ENCODE results near the gene PTGR3.

Gene PTGR3

DNA sequence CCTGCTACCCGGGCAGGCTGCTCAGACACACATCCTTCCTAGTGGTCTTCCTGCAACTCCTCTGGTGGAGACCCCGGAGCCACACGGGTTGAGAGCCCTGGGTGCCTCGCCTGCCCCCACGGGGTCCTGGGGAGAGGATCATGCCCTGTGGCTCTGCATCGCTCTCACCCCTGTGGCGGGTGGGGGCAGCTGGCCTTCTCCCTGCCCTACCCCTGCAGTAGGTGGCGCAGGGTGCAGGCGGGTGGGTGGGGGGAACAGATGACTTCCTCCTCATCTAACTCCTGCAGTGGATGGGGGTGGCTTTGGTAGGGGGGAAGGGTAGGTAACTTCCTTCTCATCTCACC is 40.2 kb upstream of the PTGR3 start:
- Histone ChIP-seq H3K27me3 (ENCODE audit: insufficient read depth, low read length) (0 out of 2 replicates have a peak, but pooled peaks cover 4% of the 10 kb centered on the region), H3K9me3 (ENCODE audit: low read length) (no peaks in the 10 kb centered on the region), H3K4me1 (ENCODE audit: insufficient read depth, low read length, severe bottlenecking) (no peaks in the 10 kb centered on the region), H3K9me2 (ENCODE audit: low read depth, low read length) (no peaks in the 10 kb centered on the region), H3K79me2 (ENCODE audit: insufficient read depth, low read length) (no peaks in the 10 kb centered on the region), H4K20me1 (ENCODE audit: insufficient read depth, low read length) (no peaks in the 10 kb centered on the region), H3K9ac (ENCODE audit: low read length) (no peak overlapping the region), H3K36me3 (ENCODE audit: insufficient read depth, low read length) (no peaks in the 10 kb centered on the region), H3K4me2 (ENCODE audit: low read length) (no peak overlapping the region), H3F3A (ENCODE audit: insufficient read depth, low read length) (no peaks in the 10 kb centered on the region), H2AFZ (ENCODE audit: low read length) (no peak overlapping the region), H3K4me3 (ENCODE audit: low read depth, low read length, poor library complexity, severe bottlenecking) (no peak overlapping the region), H3K27ac (ENCODE audit: low read depth, low read length, poor library complexity, severe bottlenecking) (no peak overlapping the region)
- TF ChIP-seq CTCF (IDR thresholded peaks at IDR 0.05; ENCODE audit: low read length) (no peak), EZH2 (IDR thresholded peaks at IDR 0.05; ENCODE audit: borderline replicate concordance, low read length) (no peak)

DNA sequence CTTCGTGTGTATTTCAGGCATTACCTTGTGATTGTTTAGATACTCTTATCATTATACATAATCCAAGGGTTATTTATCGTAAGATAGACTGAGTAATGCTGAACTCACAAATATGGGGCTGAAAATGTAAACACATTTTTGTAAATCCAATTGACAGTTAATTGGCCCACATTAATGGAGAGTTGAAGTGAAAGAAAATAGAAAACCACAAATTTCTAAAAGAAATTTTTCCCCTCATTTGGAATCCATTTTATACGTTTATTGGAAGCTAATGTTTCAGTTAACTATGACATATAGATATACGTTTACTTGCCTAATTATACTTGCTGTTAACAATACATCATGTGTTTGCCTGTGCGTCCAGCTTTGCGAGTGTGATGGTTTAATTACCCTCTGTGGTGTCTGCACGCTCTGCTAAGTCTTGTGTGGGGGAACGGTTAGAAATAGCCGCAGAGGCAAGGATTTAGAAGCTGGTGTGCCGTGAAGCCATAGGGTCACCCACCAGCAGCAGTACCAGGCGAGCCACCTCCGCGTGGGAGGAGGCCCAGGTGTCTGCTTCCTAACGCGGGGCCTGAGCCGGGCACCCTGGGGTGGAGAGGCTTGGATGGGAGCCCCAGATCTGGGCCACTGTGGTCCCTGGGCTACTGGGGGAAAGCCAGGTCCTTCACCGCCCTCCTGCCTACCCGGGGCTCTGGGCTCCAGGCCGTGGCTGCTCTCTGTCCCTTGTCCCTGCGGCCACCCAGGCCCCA is 39.7 kb upstream of the PTGR3 start:
- H4K20me1 ChIP-seq (ENCODE audit: insufficient read depth, low read length) = no peaks in the 10 kb centered on the region
- H3K27ac ChIP-seq (ENCODE audit: low read depth, low read length, poor library complexity, severe bottlenecking) = no peak overlapping the region
- no peaks in the 10 kb centered on the region for H3K9me2 ChIP-seq (ENCODE audit: low read depth, low read length)
- no peak overlapping the region for H2AFZ ChIP-seq (ENCODE audit: low read length)
- no peaks in the 10 kb centered on the region for H3K9me3 ChIP-seq (ENCODE audit: low read length)
- no peaks in the 10 kb centered on the region for H3K36me3 ChIP-seq (ENCODE audit: insufficient read depth, low read length)
- no peaks in the 10 kb centered on the region for H3K4me1 ChIP-seq (ENCODE audit: insufficient read depth, low read length, severe bottlenecking)
- no peak overlapping the region for H3K9ac ChIP-seq (ENCODE audit: low read length)
- no peaks in the 10 kb centered on the region for H3F3A ChIP-seq (ENCODE audit: insufficient read depth, low read length)
- 0 out of 2 replicates have a peak, but pooled peaks cover 4% of the 10 kb centered on the region for H3K27me3 ChIP-seq (ENCODE audit: insufficient read depth, low read length)
- TF ChIP-seq CTCF (IDR thresholded peaks at IDR 0.05; ENCODE audit: low read length) (no peak), EZH2 (IDR thresholded peaks at IDR 0.05; ENCODE audit: borderline replicate concordance, low read length) (no peak)
- no peak overlapping the region for H3K4me2 ChIP-seq (ENCODE audit: low read length)
- no peaks in the 10 kb centered on the region for H3K79me2 ChIP-seq (ENCODE audit: insufficient read depth, low read length)
- H3K4me3 ChIP-seq (ENCODE audit: low read depth, low read length, poor library complexity, severe bottlenecking) = no peak overlapping the region

GRCh38 chr18:75247611-75248421 is 38.9 kb upstream of the PTGR3 start:
- no peak overlapping the region for H3K9ac ChIP-seq (ENCODE audit: low read length)
- no peaks in the 10 kb centered on the region for H3F3A ChIP-seq (ENCODE audit: insufficient read depth, low read length)
- no peaks in the 10 kb centered on the region for H3K9me2 ChIP-seq (ENCODE audit: low read depth, low read length)
- H2AFZ ChIP-seq (ENCODE audit: low read length) = no peak overlapping the region
- no peak overlapping the region for H3K27ac ChIP-seq (ENCODE audit: low read depth, low read length, poor library complexity, severe bottlenecking)
- H3K4me2 ChIP-seq (ENCODE audit: low read length) = no peak overlapping the region
- H4K20me1 ChIP-seq (ENCODE audit: insufficient read depth, low read length) = no peaks in the 10 kb centered on the region
- H3K79me2 ChIP-seq (ENCODE audit: insufficient read depth, low read length) = no peaks in the 10 kb centered on the region
- no peaks in the 10 kb centered on the region for H3K9me3 ChIP-seq (ENCODE audit: low read length)
- H3K4me1 ChIP-seq (ENCODE audit: insufficient read depth, low read length, severe bottlenecking) = no peaks in the 10 kb centered on the region
- H3K36me3 ChIP-seq (ENCODE audit: insufficient read depth, low read length) = no peaks in the 10 kb centered on the region
- TF ChIP-seq CTCF (IDR thresholded peaks at IDR 0.05; ENCODE audit: low read length) (no peak), EZH2 (IDR thresholded peaks at IDR 0.05; ENCODE audit: borderline replicate concordance, low read length) (no peak)
- H3K4me3 ChIP-seq (ENCODE audit: low read depth, low read length, poor library complexity, severe bottlenecking) = no peak overlapping the region
- H3K27me3 ChIP-seq (ENCODE audit: insufficient read depth, low read length) = 0 out of 2 replicates have a peak, but pooled peaks cover 4% of the 10 kb centered on the region

Measured in OCI-LY1 (cell line).